DMS 273 treated with DMSO at 0.1 percent for 48 hours (cell line): ENCODE data around the gene BCL3.
"Not testable (repeated sequence)": the region's sequence is repeated elsewhere in the genome, so short reads cannot be mapped to it uniquely, and the experiment has no call there.

Source experiments
- DNase-seq: peaks from one replicate; lab custom pipeline; 2025; lab: John Stamatoyannopoulos, UW

BCL3 gene, protein sequence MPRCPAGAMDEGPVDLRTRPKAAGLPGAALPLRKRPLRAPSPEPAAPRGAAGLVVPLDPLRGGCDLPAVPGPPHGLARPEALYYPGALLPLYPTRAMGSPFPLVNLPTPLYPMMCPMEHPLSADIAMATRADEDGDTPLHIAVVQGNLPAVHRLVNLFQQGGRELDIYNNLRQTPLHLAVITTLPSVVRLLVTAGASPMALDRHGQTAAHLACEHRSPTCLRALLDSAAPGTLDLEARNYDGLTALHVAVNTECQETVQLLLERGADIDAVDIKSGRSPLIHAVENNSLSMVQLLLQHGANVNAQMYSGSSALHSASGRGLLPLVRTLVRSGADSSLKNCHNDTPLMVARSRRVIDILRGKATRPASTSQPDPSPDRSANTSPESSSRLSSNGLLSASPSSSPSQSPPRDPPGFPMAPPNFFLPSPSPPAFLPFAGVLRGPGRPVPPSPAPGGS

DNA sequence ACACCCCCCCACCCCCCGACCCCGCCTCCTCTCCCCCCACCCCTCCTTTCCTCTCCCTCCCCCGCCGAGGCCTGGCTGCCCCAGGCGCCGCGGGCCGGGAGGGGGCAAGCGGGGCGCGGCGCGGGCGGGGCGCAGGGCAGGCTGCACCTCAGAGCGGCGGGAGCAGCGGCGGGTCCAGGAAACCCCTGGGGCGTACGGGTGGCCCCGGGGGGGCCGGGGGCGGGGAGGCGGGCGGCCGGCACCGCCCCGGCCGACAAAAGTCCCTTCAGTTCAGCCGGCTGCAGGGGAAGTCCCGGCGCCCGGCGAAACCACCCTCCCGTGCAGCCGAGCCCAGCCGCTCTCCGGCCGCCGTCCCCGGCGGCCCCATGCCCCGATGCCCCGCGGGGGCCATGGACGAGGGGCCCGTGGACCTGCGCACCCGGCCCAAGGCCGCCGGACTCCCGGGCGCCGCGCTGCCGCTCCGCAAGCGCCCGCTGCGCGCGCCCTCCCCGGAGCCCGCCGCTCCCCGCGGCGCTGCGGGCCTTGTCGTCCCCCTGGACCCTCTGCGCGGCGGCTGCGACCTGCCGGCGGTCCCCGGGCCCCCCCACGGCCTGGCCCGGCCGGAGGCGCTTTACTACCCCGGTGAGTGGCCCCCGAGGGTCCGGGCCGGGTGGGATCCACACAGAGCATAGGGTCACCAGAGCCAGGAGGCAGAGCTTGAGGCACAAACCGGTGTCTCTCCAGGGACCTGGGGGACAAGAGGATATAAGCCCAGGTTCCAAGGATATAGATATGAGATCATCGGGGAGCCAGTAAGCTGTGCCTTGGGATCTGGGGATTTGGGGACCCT lies at the start of gene BCL3:
TSS of gene BCL3 (plus strand) at position 283 of the 829 bp plus-strand sequence. CDS start at position 366, 83 bp downstream.
- DNase-seq, result no peak

DNA sequence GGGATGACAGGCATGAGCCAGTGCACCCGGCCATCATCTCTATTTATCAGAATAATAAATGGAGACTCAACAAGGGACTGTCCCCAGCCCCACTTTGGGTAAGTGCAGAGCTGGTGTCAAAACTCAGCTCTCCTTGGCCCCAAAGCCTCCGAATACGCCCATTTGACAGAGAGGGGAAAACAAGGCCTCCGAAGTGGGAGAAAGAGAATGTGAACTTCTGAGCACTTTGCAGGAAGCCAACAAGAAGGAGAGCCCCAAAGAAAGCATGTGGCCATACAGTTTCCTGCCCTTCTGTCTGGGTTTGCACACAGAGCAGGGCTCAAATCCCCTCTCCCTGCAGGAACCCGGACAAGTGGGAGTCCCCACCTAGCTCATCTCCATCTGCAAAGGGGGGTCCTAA lies 48.0 kb upstream of the BCL3 start:
- no peak for DNase-seq

DNA sequence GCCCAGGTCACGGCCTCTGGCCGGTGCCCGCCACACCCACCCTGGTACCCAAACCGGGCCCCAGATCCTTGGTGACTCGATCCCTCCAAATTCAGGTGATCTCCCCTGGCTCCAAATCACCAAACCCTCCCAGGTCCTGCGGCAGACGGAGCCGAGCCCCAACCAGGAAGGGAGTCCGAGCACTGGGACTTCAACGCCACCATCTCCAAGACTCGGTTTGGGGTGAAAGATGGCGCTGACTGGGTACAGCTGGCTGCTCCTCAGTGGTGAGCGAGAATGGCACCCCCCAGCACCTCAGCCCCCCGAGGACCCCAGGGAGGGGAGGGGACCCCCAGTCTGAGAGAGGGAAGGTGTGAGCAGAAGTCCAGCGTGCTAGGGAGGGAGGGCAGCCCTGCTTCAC lies 47.3 kb upstream of the BCL3 start:
- no peak for DNase-seq

DNA sequence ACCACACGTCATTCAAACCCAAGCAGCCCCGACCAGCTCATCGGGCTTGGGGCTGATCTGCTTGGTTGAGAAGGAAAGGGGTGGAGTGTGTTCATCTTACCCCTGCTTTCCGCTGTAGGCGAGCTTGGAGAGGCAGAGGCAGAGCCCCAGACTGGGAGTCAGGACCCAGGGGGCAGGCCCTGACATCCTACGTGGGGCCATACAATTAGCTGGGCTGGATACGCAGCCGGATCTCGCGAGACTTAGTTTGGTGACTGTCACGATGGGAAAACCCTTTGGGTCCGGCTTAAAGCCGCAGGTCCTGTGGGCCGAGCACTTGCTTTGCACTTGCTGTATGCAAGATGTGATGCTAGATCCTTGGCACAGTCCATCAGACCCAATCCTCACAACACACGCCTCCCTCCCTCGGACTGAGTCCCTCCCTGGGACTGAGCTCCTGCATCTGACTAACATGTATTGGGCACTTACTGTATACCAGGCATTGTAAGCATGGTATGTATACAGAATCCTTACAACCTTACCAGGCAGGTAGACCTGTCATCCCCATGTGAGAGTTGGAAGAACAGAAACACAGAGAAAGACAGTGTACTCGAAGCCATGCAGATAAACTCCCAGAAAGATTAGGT lies 45.8 kb upstream of the BCL3 start:
- no peak for DNase-seq

DNA sequence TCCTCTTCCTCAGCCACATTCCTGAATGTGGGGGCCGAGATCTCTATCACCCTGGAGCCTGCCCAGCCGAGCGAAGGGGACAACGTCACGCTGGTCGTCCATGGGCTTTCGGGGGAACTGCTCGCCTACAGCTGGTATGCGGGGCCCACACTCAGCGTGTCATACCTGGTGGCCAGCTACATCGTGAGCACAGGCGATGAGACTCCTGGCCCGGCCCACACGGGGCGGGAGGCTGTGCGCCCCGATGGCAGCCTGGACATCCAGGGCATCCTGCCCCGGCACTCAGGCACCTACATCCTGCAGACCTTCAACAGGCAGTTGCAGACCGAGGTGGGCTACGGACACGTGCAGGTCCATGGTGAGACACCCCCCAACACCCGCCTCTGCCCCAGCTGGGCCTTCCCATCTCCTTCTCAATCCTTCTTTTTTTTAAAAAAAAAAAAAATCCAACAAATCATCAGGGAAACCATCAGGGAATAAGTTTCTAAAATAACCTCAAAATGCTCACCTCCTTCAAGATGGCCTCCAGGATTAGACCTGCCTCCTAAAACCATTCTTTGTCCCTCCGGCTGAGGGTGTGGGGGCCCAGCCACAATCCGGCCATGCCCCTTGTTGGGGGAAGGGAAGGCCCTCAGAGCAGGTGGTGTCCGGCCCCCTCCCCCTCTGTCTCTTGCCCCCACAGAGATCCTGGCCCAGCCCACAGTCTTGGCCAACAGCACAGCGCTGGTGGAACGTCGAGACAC lies 45.0 kb upstream of the BCL3 start:
- DNase-seq, result no peak

DNA sequence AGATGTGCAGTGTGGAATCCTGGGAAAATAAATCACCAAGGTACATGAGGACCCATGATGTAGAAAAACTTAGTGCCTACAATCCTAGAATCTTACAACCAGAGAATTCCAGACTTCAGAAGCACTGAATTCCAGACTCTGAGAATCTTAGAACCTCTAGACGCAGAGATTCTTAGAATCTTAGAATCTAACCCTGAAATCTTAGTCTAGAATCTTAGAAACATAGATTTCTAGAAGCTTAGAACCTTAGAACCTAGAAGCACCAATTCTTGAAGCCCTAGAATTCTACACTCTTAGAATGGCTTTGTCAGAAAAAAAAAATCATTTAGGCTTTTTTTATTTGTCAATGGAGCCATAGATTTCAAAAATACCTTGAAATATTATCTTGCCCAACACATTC lies 43.5 kb upstream of the BCL3 start:
- DNase-seq, result no peak

DNA sequence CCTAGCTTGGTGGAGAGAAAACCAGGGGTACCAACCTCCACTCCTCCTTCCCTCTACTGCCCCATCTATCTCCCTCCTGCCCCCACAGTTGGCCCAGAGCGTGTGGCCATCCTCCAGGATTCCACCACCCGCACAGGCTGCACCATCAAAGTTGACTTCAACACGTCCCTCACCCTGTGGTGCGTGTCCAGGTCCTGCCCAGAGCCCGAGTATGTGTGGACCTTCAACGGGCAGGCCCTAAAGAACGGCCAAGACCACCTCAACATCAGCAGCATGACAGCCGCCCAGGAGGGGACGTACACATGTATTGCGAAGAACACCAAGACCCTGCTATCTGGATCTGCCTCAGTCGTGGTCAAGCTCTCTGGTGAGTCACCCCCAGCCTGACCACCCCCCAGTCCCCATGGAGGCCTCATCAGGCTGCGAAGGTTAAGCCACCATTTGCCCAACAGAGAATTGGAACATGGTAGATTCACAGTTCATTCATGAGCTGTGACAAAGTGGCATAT lies 43.0 kb upstream of the BCL3 start:
- DNase-seq, result no peak

DNA sequence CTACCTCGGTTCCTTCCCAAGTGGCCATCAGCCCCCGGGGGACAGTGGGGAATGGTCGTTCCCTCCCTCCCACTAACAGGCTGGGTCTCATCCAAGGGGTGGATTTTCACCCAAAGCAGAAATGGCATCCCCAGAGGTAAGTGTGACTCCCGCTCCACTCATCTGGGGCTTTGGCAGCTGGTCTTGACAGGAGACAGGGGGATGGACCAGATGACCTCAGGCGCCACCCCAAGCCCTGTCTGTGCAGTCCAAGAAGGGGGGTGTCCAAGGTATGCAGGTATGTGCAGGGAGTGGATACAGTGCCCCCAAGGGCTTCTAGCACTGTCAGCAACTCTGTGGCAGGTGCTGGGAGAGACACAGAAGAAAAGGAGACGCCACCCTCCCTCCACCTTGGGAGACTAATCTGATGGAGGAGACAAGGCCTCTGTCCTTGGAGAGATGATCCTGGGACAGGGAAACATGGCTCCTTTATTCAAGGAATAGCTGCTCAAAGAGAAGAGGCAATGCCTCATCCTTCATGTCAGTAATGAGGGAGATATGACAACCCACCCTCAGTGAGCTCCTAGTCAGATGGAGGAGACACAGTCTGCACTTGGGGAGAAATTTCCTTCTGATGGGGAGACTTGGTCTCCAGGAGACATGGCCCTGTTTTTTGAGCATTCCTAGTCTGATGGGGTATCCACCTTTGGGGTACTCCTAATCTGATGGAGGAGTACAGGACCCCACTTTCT lies 41.8 kb upstream of the BCL3 start:
- DNase-seq, result no peak

DNA sequence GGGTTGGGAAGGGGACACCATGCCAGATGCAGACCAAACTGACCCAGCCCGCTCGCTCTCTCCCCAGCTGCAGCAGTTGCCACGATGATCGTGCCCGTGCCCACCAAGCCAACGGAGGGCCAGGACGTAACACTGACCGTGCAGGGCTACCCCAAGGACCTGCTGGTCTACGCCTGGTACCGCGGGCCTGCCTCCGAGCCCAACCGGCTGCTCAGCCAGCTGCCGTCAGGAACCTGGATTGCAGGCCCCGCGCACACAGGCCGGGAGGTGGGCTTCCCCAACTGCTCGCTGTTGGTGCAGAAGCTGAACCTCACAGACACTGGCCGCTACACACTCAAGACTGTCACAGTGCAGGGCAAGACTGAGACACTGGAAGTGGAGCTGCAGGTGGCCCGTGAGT lies 40.7 kb upstream of the BCL3 start:
- DNase-seq, result no peak

DNA sequence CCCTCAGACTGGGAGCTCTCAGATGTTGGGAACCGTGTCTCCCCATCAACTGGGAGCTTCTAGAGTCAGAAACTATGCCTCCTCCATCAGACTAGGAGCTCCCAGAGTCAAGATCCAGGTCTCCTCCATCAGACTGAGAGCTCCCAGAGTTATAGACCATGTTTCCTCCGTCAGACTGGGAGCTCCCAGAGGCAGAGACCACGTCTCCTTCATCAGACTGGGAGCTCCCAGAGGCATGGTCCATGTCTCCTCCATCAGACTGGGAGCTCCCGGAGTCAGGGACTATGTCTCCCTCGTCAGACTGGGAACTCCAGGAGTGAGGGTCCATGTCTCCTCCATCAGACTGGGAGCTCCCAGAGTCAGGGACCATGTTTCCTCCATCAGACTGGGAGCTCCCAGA lies 39.6 kb upstream of the BCL3 start:
- no peak for DNase-seq

DNA sequence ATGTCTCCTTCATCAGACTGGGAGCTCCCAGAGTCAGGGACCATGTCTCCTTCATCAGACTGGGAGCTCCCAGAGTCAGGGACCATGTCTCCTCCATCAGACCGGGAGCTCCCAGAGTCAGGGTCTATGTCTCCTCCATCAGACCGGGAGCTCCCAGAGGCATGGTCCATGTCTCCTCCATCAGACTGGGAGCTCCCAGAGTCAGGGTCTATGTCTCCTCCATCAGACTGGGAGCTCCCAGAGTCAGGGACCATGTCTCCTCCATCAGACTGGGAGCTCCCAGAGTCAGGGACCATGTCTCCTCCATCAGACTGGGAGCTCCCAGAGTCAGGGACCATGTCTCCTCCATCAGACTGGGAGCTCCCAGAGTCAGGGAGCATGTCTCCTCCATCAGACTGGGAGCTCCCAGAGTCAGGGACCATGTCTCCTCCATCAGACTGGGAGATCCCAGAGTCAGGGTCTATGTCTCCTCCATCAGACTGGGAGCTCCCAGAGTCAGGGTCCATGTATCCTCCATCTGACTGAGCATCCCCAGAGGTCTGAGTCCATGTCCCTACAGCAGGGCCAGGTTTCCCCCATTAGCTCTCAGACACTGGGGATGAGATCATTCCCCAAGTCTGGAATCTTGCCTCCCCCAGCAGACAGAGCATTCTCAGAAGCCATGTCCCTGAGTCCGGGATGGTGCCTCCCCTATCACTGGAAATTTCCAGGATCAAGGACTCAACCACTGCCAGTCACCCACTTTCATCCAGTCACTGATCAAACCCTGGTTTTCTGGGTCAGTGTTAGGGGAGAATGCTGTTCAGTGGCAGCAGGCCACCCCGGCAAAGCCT lies 38.9 kb upstream of the BCL3 start:
- not testable (repeated sequence) for DNase-seq

DNA sequence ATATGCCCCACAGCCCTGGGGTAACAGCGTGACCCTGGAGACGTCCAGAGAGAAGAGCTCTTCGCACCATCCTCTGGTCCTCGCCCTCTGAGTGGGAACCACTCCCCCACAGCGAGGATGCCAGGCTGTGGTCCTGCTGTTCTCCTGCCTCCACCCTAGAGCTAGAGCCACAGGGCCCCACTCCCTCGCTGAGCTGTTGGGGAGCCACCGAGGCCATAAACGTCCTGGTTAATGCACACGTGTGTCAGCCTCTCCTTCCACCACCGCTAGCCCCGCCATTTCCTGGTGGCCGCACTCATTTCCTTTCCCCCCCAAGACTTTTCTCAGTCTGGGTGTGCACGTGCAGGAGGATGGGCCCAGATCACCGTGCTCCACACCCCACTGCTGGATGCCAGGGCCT lies 38.0 kb upstream of the BCL3 start:
- DNase-seq, result no peak

DNA sequence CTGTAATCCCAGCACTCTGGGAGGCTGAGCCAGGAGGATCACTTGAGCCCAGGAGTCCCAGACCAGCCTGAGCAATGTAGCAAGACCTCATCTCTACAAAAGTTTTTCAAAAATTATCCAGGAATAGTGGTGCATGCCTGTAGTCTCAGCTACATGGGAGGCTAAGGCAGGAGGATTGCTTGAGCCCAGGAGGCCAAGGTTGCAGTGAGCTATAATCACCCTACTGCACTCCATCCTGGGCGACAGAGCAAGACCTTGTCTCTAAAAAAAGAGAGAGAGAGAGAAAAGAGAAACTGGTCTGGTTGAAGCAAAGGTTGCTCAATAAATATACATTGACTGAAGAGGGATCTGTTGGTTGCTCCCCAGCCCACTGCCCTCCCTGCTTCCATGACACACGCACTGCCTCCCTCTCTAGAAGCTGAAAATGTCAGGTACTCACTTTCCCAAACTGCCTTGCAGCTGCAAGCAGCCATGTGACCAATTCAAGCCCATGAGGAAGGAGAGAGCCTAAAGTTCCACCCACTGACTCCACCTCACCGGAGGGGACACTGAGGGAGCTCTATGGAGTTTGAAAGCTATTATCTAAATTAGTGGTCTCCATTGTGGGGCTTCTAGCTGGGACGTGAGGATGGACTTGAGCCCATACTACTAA lies 35.5 kb upstream of the BCL3 start:
- DNase-seq, result no peak

DNA sequence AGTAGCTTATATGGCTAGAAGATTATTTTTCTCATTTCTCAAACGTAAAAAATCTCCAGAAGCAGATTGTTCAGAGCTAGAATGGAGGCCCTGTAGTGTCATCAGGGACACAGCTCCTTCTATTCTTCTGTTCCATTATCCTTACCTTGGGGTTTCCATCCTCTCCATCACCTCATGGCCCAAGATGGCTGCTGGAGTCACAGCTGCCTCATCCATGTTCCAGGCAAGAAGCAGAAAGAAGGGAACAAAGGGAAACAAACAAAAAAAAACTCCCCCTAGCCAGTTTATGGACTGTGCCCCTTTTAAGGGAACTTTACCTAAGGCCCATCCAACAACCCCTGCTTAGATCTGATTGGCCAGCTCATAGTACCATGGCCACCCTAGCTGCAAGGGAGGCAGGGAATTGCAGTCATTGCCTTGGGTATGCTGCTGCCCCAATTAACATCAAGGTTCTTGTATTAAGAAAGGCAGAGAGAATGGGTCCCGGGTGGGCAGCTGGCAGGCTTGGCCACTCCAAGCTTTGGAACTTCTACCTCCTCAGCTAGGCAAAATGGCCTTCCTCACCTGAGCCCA lies 33.8 kb upstream of the BCL3 start:
- DNase-seq, result no peak

DNA sequence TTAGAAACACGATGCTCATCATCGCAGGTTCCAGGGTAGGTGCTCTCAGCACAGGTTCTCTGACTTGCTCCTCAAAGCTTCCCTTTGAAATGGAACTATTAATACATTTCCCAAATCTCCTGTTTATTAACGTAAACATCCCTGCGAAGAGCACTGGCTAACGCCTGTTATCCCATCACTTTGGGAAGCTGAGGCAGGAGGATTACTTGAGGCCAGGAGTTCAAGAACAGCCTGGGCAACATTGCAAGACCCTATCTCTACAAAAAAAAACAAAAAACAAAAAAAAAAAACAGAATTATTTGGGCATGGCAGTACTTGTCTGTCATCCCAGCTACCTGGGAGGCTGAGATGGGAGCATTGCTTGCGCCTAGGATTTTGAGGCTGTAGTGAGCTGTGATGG lies 30.9 kb upstream of the BCL3 start:
- DNase-seq, result no peak

DNA sequence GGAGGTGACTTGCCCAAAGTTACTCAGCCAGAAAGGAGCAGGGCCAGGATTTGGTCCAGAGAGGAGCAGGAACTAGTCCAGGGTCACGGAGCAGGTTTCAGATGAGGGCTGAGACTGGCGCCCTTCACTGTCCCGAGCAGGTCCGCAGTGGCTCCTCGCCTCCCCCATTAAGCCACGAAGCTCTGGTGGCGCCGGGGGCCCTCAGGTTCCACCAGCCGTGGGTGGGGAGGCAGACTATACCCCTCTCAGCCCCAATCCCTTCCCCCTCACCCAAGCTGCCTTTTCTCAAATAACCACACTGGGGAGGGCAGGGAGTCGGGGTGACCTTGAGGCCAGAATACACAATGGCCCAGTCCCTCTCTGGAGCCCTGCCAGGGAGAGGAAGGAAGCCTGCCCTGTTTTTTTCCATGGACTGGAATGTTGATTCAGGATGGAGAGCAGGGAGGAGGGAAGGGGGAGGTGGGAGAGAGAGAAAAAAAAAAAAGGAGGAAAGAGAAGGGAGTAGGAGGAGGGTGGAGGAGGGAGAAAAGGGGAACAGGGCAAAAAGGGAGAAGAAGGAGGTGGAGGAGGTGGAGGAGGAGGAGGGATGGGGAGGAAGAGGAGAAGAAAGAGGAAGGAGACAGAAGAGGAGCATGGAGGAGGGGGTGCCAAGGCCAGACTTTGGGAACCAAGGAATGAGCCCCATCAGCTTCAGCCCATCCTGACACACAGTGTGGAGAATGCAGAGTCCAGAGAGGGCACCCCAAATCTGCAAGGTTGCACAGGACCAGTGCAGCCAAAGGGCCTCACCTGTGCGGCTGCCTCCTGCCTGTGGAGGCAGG lies 29.9 kb upstream of the BCL3 start:
- DNase-seq, result no peak

DNA sequence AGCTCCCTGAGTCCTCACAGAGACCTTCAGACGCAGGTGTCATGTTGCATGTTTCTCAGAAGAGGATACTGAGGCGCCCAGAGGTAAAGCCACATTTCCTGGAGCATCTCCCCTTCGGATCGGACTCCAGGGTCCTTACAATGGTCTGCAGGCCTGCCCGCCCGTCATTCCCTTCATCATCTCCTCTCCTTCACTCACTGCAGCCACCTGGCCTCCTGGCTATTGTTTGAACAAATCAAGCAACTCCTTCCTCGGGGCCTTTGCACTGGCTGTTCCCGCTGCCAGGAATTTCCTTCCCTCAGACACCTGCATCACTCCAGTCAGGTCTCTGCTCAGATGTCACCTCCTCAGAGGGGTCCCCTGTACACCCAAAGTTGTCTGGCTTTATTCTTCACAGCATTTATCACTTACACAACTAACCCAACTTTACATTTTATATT lies 29.2 kb upstream of the BCL3 start:
- DNase-seq, result no peak

DNA sequence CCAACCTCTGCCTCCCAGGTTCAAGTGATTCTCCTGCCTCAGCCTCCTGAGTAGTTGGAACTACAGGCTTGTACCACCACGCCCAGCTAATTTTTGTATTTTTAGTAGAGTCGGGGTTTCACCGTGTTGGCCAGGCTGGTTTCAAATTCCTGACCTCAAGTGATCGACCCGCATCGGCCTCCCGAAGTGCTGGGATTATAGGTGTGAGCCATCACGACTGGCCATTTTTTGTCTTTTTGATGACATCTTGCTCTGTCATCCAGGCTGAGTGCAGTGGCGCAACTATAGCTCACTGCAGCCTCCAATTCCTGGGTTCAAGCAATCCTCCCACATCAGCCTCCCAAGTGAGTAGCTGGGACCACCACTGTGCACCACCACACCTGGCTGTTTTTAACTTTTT lies 28.1 kb upstream of the BCL3 start:
- DNase-seq, result not testable (repeated sequence)
